T follicular helper cell (primary cell): ENCODE data around the gene CDK5R1.

Source experiments
- DNase-seq: peaks from one replicate; pipeline ENCODE4 v3.0.0-alpha.2; 2020; ENCODE audit warnings: low read depth

Gene CDK5R1

DNA sequence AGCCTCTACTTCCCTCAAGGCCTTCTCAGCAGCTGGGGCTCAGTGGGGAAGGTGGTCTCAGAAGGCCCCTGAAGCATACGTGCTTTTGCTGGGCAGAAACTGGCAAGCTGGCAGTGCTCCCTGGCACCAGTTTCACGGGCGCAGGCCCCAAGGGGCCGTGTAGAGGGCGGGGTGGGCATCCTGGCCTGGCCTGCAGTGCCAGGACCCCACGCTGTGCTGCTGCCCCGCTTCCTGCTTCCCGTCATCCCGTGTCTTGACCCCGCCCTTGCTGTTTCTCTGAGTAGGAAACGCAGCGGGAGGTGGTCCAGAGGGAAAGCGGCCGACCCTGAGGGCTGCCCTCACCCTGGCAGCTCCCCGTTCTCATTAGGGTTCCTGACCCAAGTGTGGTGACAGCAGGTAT, 6.8 kb downstream of the CDK5R1 start:
- no peak for DNase-seq

DNA sequence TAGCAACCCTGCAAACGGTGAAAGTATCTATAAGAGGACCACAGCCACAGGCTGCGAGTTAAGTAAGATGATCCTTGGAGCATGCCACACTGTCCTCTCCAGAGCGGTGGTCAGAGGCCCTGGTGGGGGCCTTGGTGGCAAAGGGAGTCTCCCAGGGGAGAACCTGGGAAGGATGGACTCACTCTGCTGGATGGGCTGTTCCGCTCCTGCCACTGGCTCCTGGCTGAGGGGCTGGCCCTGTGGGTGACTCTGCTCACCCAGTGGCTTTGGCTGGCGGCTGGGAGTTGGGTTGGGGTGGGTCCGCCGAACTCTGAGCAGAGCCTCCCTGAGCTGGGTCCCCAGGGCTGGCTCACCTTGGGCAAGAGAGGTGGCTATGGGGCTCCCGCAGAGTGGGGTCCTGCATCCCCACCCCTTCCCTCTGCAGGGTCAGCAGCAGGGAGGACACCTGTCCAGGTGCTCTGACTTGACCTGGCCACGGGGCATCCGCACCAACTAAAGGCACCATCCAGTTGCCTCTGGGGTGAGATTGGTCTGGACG, 7.3 kb downstream of the CDK5R1 start:
- DNase-seq: no peak

DNA sequence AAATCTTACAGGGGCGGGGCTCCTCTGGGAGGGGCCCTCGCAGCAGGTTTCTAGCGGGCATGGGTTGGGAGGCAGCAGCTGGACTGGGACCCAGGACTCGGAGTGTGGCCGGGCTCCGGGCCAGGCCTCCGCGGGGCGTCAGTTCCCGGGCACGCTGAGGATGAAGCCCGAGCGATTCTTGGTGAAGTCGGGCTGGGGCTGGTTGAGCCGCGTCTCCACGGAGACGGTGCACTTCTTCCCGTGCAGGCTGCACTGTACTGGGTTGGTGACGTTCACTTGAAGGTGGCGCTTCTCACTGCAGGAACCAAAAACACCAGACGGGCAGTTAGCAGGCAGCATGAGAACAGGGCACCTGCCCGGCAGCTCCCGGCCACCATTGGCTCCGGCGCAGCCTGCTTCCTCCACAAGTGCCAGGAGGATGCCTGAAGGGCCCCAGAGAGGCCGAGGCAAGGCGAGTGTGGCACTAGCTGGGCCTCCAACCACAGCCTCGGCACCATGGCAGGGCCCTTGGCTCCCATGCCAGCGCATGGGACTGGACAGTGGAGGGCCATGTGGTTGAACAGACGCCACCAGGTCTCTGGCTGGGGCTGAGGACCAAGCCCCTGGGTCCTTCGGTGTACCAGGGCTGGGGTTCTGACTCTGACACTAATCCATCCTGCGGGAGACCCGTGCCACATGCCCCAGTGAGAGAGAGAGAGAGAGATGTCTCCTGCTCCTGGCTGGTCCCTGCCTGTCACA, 8.0 kb downstream of the CDK5R1 start:
- DNase-seq: no peak

- no peak for DNase-seq
These were observed 8.8 kb downstream of the CDK5R1 start for GRCh38 chr17:32495359-32496231.

- no peak for DNase-seq
These were observed 9.7 kb downstream of the CDK5R1 start for GRCh38 chr17:32496395-32497073.

- no peak for DNase-seq
These were observed 10.8 kb downstream of the CDK5R1 start for GRCh38 chr17:32497431-32498205.

GRCh38 chr17:32498391-32498790, 11.6 kb downstream of the CDK5R1 start:
- DNase-seq: no peak

DNA sequence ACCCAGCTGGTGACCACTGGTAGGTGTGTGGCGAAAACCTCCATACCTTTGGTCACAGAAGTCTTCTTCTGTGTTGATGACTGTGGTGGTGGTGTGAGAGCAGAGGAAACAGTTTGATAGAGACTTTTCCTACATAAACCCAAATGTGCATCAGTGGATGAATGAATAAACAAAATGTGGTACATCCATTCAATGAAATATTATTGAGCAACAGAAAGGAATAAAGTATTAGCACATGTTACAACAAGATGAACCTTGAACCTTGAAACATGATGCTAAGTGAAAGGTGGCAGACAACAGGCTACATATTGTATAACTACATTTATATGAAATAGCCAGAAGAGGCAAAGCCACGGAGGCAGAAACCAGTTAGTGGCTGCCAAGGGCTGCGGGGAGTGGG, 15.2 kb downstream of the CDK5R1 start:
- no peak for DNase-seq

DNA sequence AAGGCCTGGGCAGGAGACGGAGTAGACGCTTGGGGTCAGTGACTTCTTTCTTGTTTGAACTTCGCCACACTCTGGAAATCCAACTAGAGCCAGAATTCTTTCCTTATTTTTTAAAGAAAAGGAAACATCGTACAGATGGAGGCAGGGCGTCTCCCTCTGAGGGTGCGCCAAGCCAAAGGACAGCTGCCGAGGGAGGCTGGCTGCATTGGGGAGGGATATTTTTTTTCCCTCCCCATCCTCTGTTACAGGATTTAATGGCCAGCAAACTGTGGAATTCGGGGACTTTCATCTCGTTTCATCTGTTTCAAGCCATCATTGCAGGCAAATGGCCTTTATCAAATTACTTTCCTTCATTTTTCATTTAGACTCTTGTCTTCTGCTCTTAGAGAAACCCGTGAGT, 15.9 kb downstream of the CDK5R1 start:
- no peak for DNase-seq

- DNase-seq: no peak
These were observed 16.7 kb downstream of the CDK5R1 start for GRCh38 chr17:32503251-32504165.

- DNase-seq: no peak
These were observed 17.6 kb downstream of the CDK5R1 start for GRCh38 chr17:32504166-32504990.

GRCh38 chr17:32508926-32509325, 22.1 kb downstream of the CDK5R1 start:
- no peak for DNase-seq

DNA sequence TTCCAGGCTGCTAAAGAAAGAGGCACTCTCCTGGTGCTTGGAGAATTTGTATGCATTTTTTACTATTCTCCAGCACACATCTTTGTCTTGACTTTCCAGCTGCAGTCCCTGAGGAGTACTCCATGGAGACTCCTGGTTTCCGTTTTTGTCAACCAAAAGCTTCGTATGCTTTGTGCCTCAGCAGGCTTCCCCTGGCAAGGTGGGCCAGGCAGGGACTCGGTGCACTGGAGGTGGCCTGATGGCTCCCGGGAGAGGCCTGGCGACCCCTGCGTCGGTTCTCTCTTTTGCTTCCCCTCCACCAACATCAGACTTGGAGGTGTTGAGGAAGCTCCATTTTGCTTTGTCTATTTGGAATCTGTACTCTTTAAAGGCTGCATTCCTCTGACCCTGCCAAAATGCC, 23.7 kb downstream of the CDK5R1 start:
- DNase-seq: no peak

DNA sequence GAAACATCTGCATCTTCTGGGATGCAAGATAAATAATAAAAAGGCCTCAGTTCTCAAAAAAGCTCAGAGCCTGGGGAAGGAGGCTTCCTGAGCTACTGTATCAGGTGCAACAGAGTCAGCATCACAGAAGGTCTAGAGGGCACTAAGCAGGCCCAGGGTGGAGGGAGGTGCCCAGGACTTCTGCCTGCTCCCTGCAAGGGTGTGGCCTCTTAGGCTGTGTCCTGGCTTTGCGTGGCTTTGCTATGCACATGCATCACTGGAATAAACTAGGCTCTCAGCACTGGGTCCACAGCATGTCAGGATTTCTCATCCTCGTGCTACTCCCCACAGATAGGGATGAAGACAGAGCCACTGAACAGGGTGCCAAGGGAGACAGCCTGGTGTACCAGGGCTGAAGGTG, 25.5 kb downstream of the CDK5R1 start:
- DNase-seq: no peak

DNA sequence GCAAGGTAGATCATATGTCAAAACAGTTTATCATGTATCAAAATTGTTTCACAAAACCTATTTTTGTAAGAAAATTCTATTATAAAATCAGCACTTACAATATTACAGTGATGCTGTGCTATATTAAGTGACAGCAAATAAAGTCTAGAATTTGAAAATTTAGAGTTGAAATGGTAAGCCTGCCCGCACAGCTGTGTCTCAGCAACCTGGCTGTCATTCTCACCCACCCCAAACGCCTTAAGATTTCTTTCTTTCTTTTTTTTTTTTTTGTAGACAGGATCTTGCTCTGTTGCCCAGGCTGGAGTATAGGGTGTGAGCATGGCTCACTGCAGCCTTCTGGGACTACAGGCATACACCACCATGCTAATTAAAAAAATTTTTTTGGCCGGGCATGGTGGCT, 26.8 kb downstream of the CDK5R1 start:
- no peak for DNase-seq

DNA sequence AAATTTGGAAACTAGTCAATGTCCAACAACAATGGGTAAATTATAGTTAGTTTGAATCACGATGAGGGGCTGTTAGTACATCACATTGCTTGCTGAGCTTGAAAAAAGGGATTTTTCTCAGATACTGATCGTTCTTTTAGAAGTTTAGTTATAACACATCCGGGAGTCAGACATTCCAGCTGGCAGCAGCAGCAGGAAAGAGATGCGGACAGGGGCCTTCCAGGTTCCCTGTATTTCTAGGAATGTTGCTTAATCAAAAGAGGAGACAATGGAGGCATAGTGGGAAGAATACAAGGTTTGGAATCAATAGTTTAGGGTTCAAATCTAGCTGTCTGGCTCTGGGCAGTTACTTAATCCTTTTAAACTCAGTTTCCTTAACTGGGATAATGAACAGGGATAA, 27.8 kb downstream of the CDK5R1 start:
- DNase-seq: no peak

- DNase-seq: no peak
These were observed 29.0 kb downstream of the CDK5R1 start for GRCh38 chr17:32515677-32516383.

GRCh38 chr17:32516450-32516849, 29.7 kb downstream of the CDK5R1 start:
- DNase-seq: no peak
